PC-9 (cell line): ENCODE data around the gene SETD3. TPM values are rescaled to one million over a fixed set of nuclear protein-coding genes. Genes with fewer than 3 reads are reported as not detected.

Experiments
- BruUV-seq: library from RNA; stranded (reverse); fragments of 400-500 nt; replicated peaks from 2 replicates; lab custom pipeline; 2021; lab: Mats Ljungman, UMichigan
- CTCF ChIA-PET: fragments of 300-600 bp; sonication (Branson Sonifier 250); formaldehyde crosslinking; loops from one replicate; lab custom pipeline; 2022; ENCODE audit warnings: antibody characterized with exemption; lab: Charles Lee
- POLR2A ChIA-PET: fragments of 300-600 bp; sonication (Branson Sonifier 250); formaldehyde crosslinking; loops from one replicate; lab custom pipeline; 2022; ENCODE audit warnings: antibody characterized with exemption; ENCODE audit not compliant: unreplicated experiment; lab: Charles Lee
- DNase-seq, 2 experiments: peaks; one replicate each; pipeline versions ENCODE4 v3.0.0 to v3.0.0-alpha.2; 2015 to 2022; ENCODE audit warnings: mixed read lengths in 1 of 2
- H2AFZ ChIP-seq: fragments of 200-600 bp; sonication (generic); 2 replicates; pipeline ENCODE4 v1.8.1; 2017; ENCODE audit warnings: antibody characterized with exemption
- H3F3A ChIP-seq: fragments of 200-600 bp; sonication (generic); 2 replicates; pipeline ENCODE4 v1.8.1; 2017; ENCODE audit warnings: antibody characterized with exemption, mild to moderate bottlenecking, low read depth; ENCODE audit not compliant: insufficient read depth
- H3K27ac ChIP-seq: fragments of 200-600 bp; sonication (generic); 2 replicates; pipeline ENCODE4 v1.6.1; 2016; ENCODE audit warnings: mixed run types
- H3K27me3 ChIP-seq: fragments of 200-600 bp; sonication (generic); 2 replicates; pipeline ENCODE4 v1.6.1; 2016; ENCODE audit warnings: low read depth, mixed run types; ENCODE audit not compliant: insufficient read depth
- H3K36me3 ChIP-seq: fragments of 200-600 bp; sonication (generic); 2 replicates; pipeline ENCODE4 v1.6.1; 2016; ENCODE audit warnings: low read depth, mixed run types
- H3K4me1 ChIP-seq: fragments of 200-600 bp; sonication (generic); replicated peaks from 2 replicates; pipeline ENCODE4 v1.6.1; 2016; ENCODE audit warnings: mixed run types; ENCODE audit not compliant: insufficient read depth
- H3K4me2 ChIP-seq: fragments of 200-600 bp; sonication (generic); 2 replicates; pipeline ENCODE4 v1.6.1; 2017; ENCODE audit warnings: mixed run types
- H3K4me3 ChIP-seq: fragments of 200-600 bp; sonication (generic); 2 replicates; pipeline ENCODE4 v1.6.1; 2016; ENCODE audit warnings: mixed run types
- H3K79me2 ChIP-seq: fragments of 200-600 bp; sonication (generic); 2 replicates; pipeline ENCODE4 v1.6.1; 2017; ENCODE audit warnings: low read depth, mixed run types
- H3K9me2 ChIP-seq: fragments of 200-600 bp; sonication (generic); 2 replicates; pipeline ENCODE4 v1.8.1; 2017; ENCODE audit warnings: mild to moderate bottlenecking; ENCODE audit not compliant: insufficient read depth
- H3K9me3 ChIP-seq: fragments of 200-600 bp; sonication (generic); 2 replicates; pipeline ENCODE4 v1.8.1; 2016; ENCODE audit warnings: low read depth; ENCODE audit not compliant: insufficient read depth
- H4K20me1 ChIP-seq: fragments of 200-600 bp; sonication (generic); 2 replicates; pipeline ENCODE4 v1.8.1; 2017; ENCODE audit not compliant: insufficient read depth
- CTCF ChIP-seq: fragments of 200-600 bp; sonication (generic); conservative IDR thresholded peaks from 2 replicates; pipeline ENCODE4 v1.6.1; 2017; ENCODE audit warnings: mixed run types, antibody characterized with exemption, mild to moderate bottlenecking, moderate library complexity
- EZH2 ChIP-seq: fragments of 200-600 bp; sonication (generic); IDR thresholded peaks from 2 replicates; pipeline ENCODE4 v1.8.0; 2017; ENCODE audit warnings: antibody characterized with exemption, low read depth
- intact Hi-C: fragments of 100-400 bp; cut with micrococcal nuclease; formaldehyde crosslinking; loops from one replicate; pipeline ENCODE4 v1.10.0; 2022; ENCODE audit not compliant: unreplicated experiment
- total RNA-seq: library from RNA; stranded (reverse); gene quantifications from 2 replicates; pipeline ENCODE4 v1.2.3, GENCODE V29; 2021

Gene SETD3
- total RNA-seq, 1 experiment from 2014 or later: 13.4 TPM

DNA sequence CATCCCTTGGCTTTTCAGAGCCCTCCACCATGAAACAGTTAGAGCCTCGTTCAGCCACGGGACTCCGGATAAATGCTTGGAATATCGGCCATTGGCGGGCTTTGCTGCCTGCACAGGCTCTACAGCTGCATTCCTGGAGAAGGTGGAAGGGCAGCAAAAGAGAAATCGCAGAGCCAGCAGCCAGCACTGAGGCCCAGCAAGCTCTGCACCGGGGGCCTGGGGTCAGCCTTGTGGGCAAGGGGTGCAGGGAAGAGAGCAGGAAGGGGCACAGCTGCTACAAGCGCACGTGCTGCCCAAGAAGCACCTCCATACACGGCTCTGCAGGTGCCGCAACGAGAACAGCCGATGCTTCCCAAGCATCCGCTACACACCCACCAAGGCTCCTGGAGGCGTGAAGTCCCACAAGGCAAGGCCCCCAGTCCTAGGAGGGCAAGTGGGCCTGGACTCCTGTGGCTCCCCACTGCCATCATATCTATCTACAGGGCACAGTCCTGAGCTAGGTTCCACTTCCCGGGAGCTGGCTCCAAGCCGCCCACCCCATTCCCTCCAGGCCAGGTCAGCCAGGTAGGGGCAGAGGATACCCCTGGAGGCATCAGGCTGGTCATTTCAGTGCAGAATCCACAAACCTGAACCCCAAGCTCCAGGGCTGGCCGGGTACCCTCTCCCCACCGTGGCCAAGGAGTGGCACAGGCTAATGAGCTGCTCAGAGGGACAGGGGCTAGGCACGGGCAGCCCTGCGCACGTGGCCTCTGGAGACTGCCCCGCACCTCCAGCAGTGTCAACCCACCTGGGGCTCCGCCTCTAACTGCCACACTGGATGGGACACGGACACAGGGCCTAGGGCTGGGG, 40.7 kb upstream of the SETD3 start:
- H3K27me3 ChIP-seq: no peaks in the 10 kb centered on the region
- intact Hi-C loops: loop anchor here (5.0 kb wide), 1 partner anchor 41 kb away; no protein-coding TSS in a partner anchor
- no peak for DNase-seq
- no peak overlapping the region for H3K27ac ChIP-seq
- H4K20me1 ChIP-seq: no peaks in the 10 kb centered on the region
- H3K9me2 ChIP-seq: no peaks in the 10 kb centered on the region
- TF ChIP-seq EZH2 (no peak), CTCF (no peak)
- no peak overlapping the region for H3K4me2 ChIP-seq
- H3K4me1 ChIP-seq: no peaks in the 10 kb centered on the region
- no TSS peak for BruUV-seq
- H3K36me3 ChIP-seq: no peaks in the 10 kb centered on the region
- H2AFZ ChIP-seq: no peak overlapping the region
- CTCF ChIA-PET: no interaction called here
- no peak overlapping the region for H3K4me3 ChIP-seq
- no peaks in the 10 kb centered on the region for H3K9me3 ChIP-seq
- POLR2A ChIA-PET: no interaction called here
- no peaks in the 10 kb centered on the region for H3K79me2 ChIP-seq
- no peaks in the 10 kb centered on the region for H3F3A ChIP-seq

DNA sequence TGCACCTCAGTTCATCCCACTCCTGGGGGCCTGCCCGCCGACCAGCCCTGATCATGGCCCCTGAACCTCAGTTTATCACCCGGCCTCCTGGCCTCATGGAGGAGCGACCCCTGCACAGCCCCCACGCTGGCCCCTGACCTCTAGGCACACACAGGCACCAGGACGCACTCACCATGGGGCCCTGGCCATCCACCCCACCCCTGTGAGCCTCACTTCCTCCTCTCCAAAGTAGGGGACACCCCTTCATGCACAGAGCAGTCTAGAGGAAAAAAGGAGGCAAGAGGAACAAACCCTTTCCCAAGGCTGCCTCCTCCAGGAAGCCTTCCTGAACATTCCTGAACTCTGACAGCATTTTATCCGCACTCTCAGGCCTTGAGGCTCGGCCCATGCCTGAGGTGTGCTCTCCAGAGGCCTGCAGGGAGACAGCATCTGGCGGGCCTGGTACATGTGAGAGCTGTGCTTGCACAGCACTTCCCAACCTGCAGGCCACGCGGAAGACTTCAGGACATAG, 40.0 kb upstream of the SETD3 start:
- Histone ChIP-seq H3K27ac (no peak overlapping the region), H3F3A (no peaks in the 10 kb centered on the region), H3K79me2 (no peaks in the 10 kb centered on the region), H3K4me3 (no peak overlapping the region), H3K4me2 (no peak overlapping the region), H3K36me3 (no peaks in the 10 kb centered on the region), H3K9me3 (no peaks in the 10 kb centered on the region), H3K27me3 (no peaks in the 10 kb centered on the region), H2AFZ (no peak overlapping the region), H3K9me2 (no peaks in the 10 kb centered on the region), H3K4me1 (no peaks in the 10 kb centered on the region), H4K20me1 (no peaks in the 10 kb centered on the region)
- ChIA-PET CTCF (no interaction called here), POLR2A (no interaction called here)
- TF ChIP-seq EZH2 (no peak), CTCF (no peak)
- DNase-seq: no peak
- no TSS peak for BruUV-seq
- intact Hi-C loops: loop anchor here (5.0 kb wide), 1 partner anchor 42 kb away; no protein-coding TSS in a partner anchor

DNA sequence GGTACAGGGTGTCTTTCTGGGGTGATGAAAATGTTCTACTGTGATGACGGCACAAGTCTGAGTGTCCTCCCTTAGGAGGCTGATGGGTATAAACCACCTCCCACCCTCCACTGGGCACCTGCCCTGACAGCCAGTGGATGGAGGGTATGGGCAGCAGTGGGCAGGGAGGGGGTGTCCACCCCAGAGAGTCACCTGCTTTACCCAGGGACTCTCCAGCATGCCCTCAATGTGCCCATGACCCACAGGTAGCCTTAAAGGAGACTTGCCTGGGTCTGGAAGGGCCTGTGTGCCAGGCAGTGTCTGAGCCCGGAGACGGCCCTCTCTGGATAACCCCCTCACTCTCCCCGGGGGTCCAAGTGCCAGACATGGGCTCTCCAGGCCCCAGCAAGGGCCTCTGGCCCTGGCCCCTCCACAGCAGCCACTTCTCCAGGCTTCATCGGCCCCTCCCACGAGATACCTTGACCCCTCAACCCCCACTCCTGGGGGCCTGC, 39.3 kb upstream of the SETD3 start:
- Histone ChIP-seq H3K4me3 (no peak overlapping the region), H3K36me3 (no peaks in the 10 kb centered on the region), H4K20me1 (no peaks in the 10 kb centered on the region), H3K27me3 (no peaks in the 10 kb centered on the region), H3K79me2 (no peaks in the 10 kb centered on the region), H2AFZ (no peak overlapping the region), H3K27ac (no peak overlapping the region), H3F3A (no peaks in the 10 kb centered on the region), H3K9me2 (no peaks in the 10 kb centered on the region), H3K4me2 (no peak overlapping the region), H3K4me1 (no peaks in the 10 kb centered on the region), H3K9me3 (no peaks in the 10 kb centered on the region)
- no peak for DNase-seq
- ChIA-PET POLR2A (no interaction called here), CTCF (no interaction called here)
- TF ChIP-seq EZH2 (no peak), CTCF (no peak)
- BruUV-seq: no TSS peak
- intact Hi-C loops: loop anchor here (2.0 to 5.0 kb wide), 2 partner anchors 42 to 109 kb away; no protein-coding TSS in a partner anchor
